Central memory CD4-positive, alpha-beta T cell (primary cell): Measurements from ENCODE around the gene TOX2.

Experiments used
- DNase-seq: peaks from one replicate; pipeline ENCODE4 v3.0.0; 2022

TOX2 gene

GRCh38 chr20:44113618-44114376 lies 199.1 kb downstream of the TOX2 start:
- no peak for DNase-seq

- DNase-seq, result no peak
Measured at GRCh38 chr20:44115181-44115580, 200.5 kb downstream of the TOX2 start.

- DNase-seq, result no peak
Measured at GRCh38 chr20:44115762-44116644, 201.4 kb downstream of the TOX2 start.

GRCh38 chr20:44117296-44118184 lies 202.9 kb downstream of the TOX2 start:
- DNase-seq, result no peak

GRCh38 chr20:44118185-44119033 lies 203.8 kb downstream of the TOX2 start:
- DNase-seq, result no peak
